Activated T-helper 1 cell treated with anti-CD3 and anti-CD28 coated beads, Interleukin-12 subunit alpha, Interleukin-12 subunit beta, Interleukin-2, Interleukin-4 antibody, amounts not matched to agents 30 ng/mL and 10 ng/mL and 1 ng/mL, durations not matched to agents 14 hours and 24 hours and 36 hours (primary cell): Measurements from ENCODE around the gene PTGS1. TPM values are rescaled to one million over a fixed set of nuclear protein-coding genes. Genes with fewer than 3 reads are reported as not detected.

ENCODE experiments used
- DNase-seq: peaks from one replicate; pipeline ENCODE4 v3.0.0; 2021; ENCODE audit warnings: low spot score
- H3K27ac Mint-ChIP-seq: one replicate; pipeline ENCODE4 v1.8.0; 2021; ENCODE audit warnings: mild to moderate bottlenecking, mixed read lengths
- H3K27me3 Mint-ChIP-seq: one replicate; pipeline ENCODE4 v1.8.0; 2022; ENCODE audit warnings: mild to moderate bottlenecking, moderate library complexity, mixed read lengths; ENCODE audit not compliant: insufficient read depth
- H3K36me3 Mint-ChIP-seq: one replicate; pipeline ENCODE4 v1.8.0; 2021; ENCODE audit warnings: low read depth, mixed read lengths
- H3K4me1 Mint-ChIP-seq: one replicate; pipeline ENCODE4 v1.8.0; 2021; ENCODE audit warnings: low read depth, mixed read lengths
- H3K4me3 Mint-ChIP-seq: one replicate; pipeline ENCODE4 v1.8.0; 2021; ENCODE audit warnings: mild to moderate bottlenecking, moderate library complexity, mixed read lengths
- H3K9me3 Mint-ChIP-seq: one replicate; pipeline ENCODE4 v1.8.0; 2021; ENCODE audit warnings: mixed read lengths
- intact Hi-C: fragments of 100-400 bp; cut with micrococcal nuclease; formaldehyde crosslinking; loops from one replicate; pipeline ENCODE4 v1.15.1; 2024
- total RNA-seq: library from RNA; stranded (reverse); gene quantifications from 2 replicates; pipeline ENCODE4 v1.2.3, GENCODE V29; 2022

PTGS1 gene
- total RNA-seq, 1 donor from 2014 or later, result 0.54 TPM

DNA sequence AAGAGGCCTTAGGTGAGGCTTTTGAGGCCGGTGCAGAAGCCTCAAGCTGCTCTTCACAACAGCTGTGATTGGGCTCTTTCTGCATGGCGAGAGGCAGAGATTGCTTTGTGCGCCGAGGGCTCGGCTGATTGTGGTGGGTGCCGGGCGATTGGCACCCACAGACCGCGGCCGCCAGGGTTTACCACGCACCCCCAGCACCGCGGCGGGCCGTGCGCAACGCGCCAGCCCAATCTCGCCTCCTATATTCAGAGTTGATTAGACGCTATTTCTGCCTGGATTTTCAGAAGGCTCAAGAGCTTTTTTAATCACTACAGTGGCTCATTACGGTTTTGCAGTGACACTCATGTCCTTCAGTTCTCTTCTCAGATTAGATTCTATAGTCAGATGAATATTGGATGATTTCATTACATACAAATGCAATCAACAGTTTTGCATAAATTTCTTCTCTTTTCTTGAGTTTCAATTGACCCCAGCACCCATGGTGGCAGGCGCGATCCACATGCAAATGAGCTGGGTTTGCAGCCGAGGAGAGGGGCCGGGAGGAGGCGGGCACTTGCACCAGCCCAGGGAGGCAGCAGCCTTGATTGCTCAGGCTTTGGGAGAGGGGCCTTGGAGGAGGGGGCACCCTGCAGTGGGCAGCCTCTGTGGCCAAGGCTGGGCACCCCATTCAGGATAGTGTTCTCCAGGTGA is 33.8 kb upstream of the PTGS1 start:
- Mint-ChIP-seq H3K36me3 (no peaks in the 10 kb centered on the region), H3K4me3 (no peak overlapping the region), H3K27me3 (no peaks in the 10 kb centered on the region), H3K27ac (no peak overlapping the region), H3K9me3 (no peaks in the 10 kb centered on the region), H3K4me1 (peaks cover 2% of the 10 kb centered on the region)
- intact Hi-C loops, result no loop called here
- DNase-seq, result no peak

DNA sequence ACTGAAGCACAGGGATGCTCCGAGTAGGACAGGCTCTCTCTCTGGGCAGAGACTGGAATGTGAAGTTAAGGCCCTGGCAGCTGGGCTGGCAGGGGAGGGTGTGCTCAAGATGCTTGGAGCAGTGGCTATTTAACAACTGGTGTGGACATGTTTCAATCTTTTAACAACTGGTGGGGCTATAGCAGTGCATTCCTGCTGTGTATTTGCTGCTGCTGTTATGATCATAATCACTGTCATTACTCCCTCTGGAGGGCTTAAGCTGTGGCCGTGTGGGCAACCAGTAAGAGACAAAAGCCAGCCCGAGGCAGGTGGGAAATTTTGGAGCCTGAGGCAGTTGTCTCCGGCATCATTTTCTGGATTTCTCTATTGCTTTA is 33.3 kb upstream of the PTGS1 start:
- no peak for DNase-seq
- Mint-ChIP-seq H3K27me3 (no peaks in the 10 kb centered on the region), H3K27ac (no peak overlapping the region), H3K9me3 (no peaks in the 10 kb centered on the region), H3K36me3 (no peaks in the 10 kb centered on the region), H3K4me3 (no peak overlapping the region), H3K4me1 (no peaks in the 10 kb centered on the region)
- intact Hi-C loops, result no loop called here

DNA sequence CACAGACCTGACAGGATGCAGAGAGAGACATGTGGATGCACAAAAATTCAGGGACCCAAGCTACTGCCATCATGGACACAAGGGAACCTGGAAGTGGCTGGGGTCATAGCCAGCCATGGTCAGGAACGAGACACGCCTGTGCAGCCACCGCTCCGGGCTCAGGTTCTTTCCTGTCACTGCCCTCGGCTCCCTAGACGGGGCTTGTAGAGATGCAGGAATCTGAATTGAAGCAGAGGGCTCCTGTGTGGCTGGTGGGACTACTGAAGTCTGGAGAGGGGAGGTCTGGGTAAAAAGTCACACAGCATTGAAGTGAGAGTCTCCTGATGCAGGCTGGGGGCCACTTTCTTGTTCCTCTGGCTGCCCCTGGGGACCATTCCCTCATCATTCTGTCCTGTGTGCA is 32.3 kb upstream of the PTGS1 start:
- no peak overlapping the region for H3K4me3 Mint-ChIP-seq
- no peaks in the 10 kb centered on the region for H3K9me3 Mint-ChIP-seq
- intact Hi-C loops, result no loop called here
- DNase-seq, result no peak
- no peaks in the 10 kb centered on the region for H3K27me3 Mint-ChIP-seq
- no peaks in the 10 kb centered on the region for H3K36me3 Mint-ChIP-seq
- H3K4me1 Mint-ChIP-seq, result no peaks in the 10 kb centered on the region
- no peak overlapping the region for H3K27ac Mint-ChIP-seq

DNA sequence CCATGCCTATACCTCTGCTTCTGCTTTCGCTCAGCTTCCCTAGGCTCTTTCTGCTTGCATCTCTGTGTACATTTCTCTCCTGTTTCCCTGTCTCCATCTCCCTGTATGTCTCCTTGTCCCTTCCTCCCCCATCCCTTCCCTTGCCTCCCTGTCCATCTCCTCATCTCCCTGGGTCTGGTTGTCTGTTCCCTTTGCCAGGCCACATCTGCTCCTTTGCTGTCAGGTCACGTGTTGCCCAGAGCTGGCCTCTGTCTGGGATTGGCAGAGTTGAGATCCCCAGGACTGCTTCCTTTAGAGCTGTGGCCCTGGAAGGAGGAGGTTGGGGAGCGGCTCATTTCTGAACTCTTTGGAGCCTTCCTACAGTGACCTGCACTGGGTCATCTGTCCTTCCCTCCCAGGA is 31.8 kb upstream of the PTGS1 start:
- H3K9me3 Mint-ChIP-seq, result no peaks in the 10 kb centered on the region
- H3K4me3 Mint-ChIP-seq, result no peak overlapping the region
- H3K4me1 Mint-ChIP-seq, result no peaks in the 10 kb centered on the region
- intact Hi-C loops, result no loop called here
- no peak overlapping the region for H3K27ac Mint-ChIP-seq
- H3K36me3 Mint-ChIP-seq, result no peaks in the 10 kb centered on the region
- no peak for DNase-seq
- H3K27me3 Mint-ChIP-seq, result peaks cover 3% of the 10 kb centered on the region

DNA sequence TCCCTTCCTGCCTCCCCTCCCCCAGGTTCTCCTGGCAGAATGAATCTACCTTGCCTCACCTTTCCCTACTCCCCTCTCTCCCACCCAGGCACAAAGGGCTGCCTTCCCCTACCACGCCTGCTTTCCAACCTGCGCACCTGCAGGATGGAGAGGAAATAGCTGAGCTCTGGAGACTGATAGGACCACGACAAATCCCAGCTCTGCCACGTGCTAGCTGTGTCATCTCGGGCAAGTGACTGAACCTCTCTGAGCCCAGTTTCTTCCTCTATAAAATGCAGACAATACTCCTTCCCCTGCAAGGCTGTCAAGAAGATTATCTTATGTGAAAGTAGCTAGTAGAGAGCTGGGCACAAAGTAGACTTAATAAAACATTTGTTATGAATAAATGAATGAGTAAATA is 31.2 kb upstream of the PTGS1 start:
- DNase-seq, result no peak
- Mint-ChIP-seq H3K36me3 (no peaks in the 10 kb centered on the region), H3K4me1 (no peaks in the 10 kb centered on the region), H3K27ac (no peak overlapping the region), H3K27me3 (peaks cover 4% of the 10 kb centered on the region), H3K4me3 (no peak overlapping the region), H3K9me3 (no peaks in the 10 kb centered on the region)
- intact Hi-C loops, result no loop called here

- Mint-ChIP-seq H3K27me3 (peaks cover 5% of the 10 kb centered on the region), H3K27ac (no peak overlapping the region), H3K36me3 (no peaks in the 10 kb centered on the region), H3K9me3 (no peaks in the 10 kb centered on the region), H3K4me1 (no peaks in the 10 kb centered on the region), H3K4me3 (no peak overlapping the region)
- intact Hi-C loops, result no loop called here
- DNase-seq, result no peak
Measured at GRCh38 chr9:122340161-122340560, 30.7 kb upstream of the PTGS1 start.

DNA sequence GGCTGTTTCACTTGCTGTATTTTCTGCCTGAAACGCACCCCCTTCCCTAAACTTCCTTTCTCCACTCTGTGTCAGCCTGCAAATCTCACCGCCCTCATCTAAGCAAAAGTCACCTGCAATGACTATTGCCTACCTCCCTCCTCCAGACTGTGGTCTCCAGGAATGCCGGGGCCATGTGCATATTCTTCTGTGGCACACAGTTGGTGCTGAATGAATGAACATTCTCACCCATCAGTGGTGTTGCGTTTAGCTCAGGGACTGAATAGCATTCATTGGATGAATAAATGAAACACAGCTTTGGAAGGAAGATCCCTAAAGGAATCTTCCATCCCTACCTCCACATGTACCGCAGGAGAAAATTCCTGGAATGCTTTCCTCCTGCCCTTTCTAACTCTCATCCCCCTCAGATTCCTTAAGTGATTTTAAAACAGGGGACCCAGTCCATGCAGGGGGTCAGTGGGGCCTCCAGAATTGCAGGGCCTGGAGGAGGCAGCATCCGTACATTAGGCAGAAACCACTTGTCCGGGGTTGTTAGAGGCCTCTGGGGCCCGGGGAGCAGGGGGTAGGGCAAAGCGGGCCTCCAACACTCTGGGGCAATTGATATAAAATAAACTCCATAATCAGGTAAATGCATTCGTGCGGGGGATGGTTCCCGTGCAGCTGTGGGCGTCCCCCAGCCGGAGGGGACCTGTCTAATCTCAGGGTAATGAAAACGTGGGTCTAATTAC is 28.3 kb upstream of the PTGS1 start:
- H3K27ac Mint-ChIP-seq, result no peak overlapping the region
- peaks cover 21% of the 10 kb centered on the region for H3K27me3 Mint-ChIP-seq
- H3K4me3 Mint-ChIP-seq, result no peak overlapping the region
- H3K36me3 Mint-ChIP-seq, result no peaks in the 10 kb centered on the region
- no peaks in the 10 kb centered on the region for H3K9me3 Mint-ChIP-seq
- DNase-seq, result no peak
- intact Hi-C loops, result no loop called here
- H3K4me1 Mint-ChIP-seq, result peaks cover 3% of the 10 kb centered on the region

- peaks cover 37% of the 10 kb centered on the region for H3K27me3 Mint-ChIP-seq
- H3K9me3 Mint-ChIP-seq, result no peaks in the 10 kb centered on the region
Measured at GRCh38 chr9:122346478-122347347, 24.1 kb upstream of the PTGS1 start.

GRCh38 chr9:122347348-122348287 is 23.2 kb upstream of the PTGS1 start:
- Mint-ChIP-seq H3K27me3 (peaks cover 37% of the 10 kb centered on the region), H3K9me3 (no peaks in the 10 kb centered on the region), H3K4me1 (peaks cover 15% of the 10 kb centered on the region), H3K4me3 (peak overlapping the region; percentile 77), H3K27ac (no peak overlapping the region), H3K36me3 (no peaks in the 10 kb centered on the region)
- DNase-seq, result no peak
- intact Hi-C loops, result loop anchor here (1.0 kb wide), 1 partner anchor 460 kb away; no protein-coding TSS in a partner anchor

More at GRCh38 chr9:122346478-122347347, 24.1 kb upstream of the PTGS1 start:
- Mint-ChIP-seq H3K4me3 (peak overlapping the region; percentile 77), H3K36me3 (no peaks in the 10 kb centered on the region), H3K27ac (no peak overlapping the region), H3K4me1 (peaks cover 15% of the 10 kb centered on the region)
- DNase-seq, result no peak
- intact Hi-C loops, result loop anchor here (1.0 kb wide), 1 partner anchor 461 kb away; no protein-coding TSS in a partner anchor

DNA sequence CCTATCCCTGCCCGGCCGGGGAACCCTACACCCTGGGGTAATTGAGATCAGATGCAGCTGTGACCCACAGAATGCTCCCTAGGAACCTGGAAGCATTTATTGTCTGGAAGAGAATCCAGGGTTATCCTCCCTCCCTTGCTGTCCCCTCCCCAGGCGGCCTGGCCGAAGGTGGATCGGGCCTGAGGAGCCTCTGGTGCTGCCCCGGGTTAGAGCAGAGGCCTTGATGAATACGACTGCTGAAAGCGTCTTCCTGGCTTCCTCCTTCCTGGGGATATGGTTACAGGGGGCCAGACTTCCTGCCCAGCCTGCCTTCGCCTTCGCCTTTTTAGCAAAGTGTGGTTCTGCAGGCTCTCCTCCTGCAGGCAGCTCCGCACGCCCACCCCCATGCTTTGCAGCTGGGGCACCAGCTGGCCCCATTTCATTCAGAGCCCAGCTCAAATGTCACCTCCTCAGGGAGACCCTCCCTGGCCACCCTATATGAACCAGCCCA is 22.5 kb upstream of the PTGS1 start:
- H3K9me3 Mint-ChIP-seq, result no peaks in the 10 kb centered on the region
- no peaks in the 10 kb centered on the region for H3K36me3 Mint-ChIP-seq
- no peak overlapping the region for H3K4me3 Mint-ChIP-seq
- no peak for DNase-seq
- intact Hi-C loops, result no loop called here
- H3K4me1 Mint-ChIP-seq, result peaks cover 15% of the 10 kb centered on the region
- no peak overlapping the region for H3K27ac Mint-ChIP-seq
- H3K27me3 Mint-ChIP-seq, result peaks cover 37% of the 10 kb centered on the region

DNA sequence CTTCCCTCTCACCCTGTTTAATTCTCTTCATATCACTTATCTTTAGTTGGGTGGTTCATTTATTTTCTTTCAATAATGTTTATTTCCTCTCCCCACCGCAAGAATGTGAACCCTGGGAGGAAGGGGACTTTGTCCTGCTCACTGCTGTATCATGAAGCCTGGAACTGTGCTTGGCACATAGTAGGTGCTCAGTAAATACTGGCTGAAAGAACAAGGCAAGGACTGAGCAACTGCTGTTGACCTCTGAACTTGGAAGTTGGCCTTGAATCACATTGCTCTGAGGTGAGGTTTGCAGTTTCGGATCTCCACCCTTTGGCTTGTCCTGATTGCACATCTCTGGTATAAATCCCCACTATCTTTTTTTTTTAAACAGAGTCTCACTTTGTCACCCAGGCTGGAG is 22.0 kb upstream of the PTGS1 start:
- intact Hi-C loops, result no loop called here
- Mint-ChIP-seq H3K27ac (no peak overlapping the region), H3K27me3 (peaks cover 36% of the 10 kb centered on the region)

GRCh38 chr9:122349201-122349600 is 21.6 kb upstream of the PTGS1 start:
- H3K4me1 Mint-ChIP-seq, result peaks cover 15% of the 10 kb centered on the region
- intact Hi-C loops, result no loop called here
- H3K9me3 Mint-ChIP-seq, result no peaks in the 10 kb centered on the region
- peak overlapping the region; percentile 10 for H3K4me3 Mint-ChIP-seq
- no peaks in the 10 kb centered on the region for H3K36me3 Mint-ChIP-seq
- no peak for DNase-seq
- H3K27ac Mint-ChIP-seq, result no peak overlapping the region
- peaks cover 34% of the 10 kb centered on the region for H3K27me3 Mint-ChIP-seq

More for the DNA sequence above, 22.0 kb upstream of the PTGS1 start:
- H3K4me1 Mint-ChIP-seq, result peaks cover 15% of the 10 kb centered on the region
- H3K36me3 Mint-ChIP-seq, result no peaks in the 10 kb centered on the region
- no peak overlapping the region for H3K4me3 Mint-ChIP-seq
- DNase-seq, result no peak
- H3K9me3 Mint-ChIP-seq, result no peaks in the 10 kb centered on the region
